Measurements from ENCODE around the gene ATXN7L1. TPM values are rescaled to one million over a fixed set of nuclear protein-coding genes. Genes with fewer than 3 reads are reported as not detected.

ATXN7L1 gene
- total RNA-seq, 2 experiments from 2014 or later: 0.59 TPM; not detected in 1

GRCh38 chr7:105822806-105823205 is 53.6 kb downstream of the ATXN7L1 start:
- Histone ChIP-seq H3K9me3 (ENCODE audit: low read length) (no peaks in the 10 kb centered on the region), H4K20me1 (ENCODE audit: insufficient read depth, low read length) (no peaks in the 10 kb centered on the region), H3K9me2 (ENCODE audit: insufficient read depth, low read length) (no peaks in the 10 kb centered on the region), H3K27ac (ENCODE audit: low read depth, low read length, poor library complexity, severe bottlenecking) (no peak overlapping the region), H3K79me2 (ENCODE audit: insufficient read depth, low read depth, low read length) (no peaks in the 10 kb centered on the region), H2AFZ (ENCODE audit: low read length) (no peak overlapping the region), H3K4me1 (ENCODE audit: insufficient read depth, low read length, poor library complexity, severe bottlenecking) (no peaks in the 10 kb centered on the region), H3K4me2 (ENCODE audit: low read length) (no peak overlapping the region), H3K36me3 (ENCODE audit: insufficient read depth, low read length) (no peaks in the 10 kb centered on the region), H3K4me3 (ENCODE audit: low read depth, low read length, poor library complexity, severe bottlenecking) (no peak overlapping the region)
- BruUV-seq (replicated peaks): no TSS peak
- intact Hi-C loops (cut with micrococcal nuclease; ENCODE audit: unreplicated experiment): no loop called here
- ChIA-PET CTCF (ENCODE audit: unreplicated experiment) (no interaction called here), POLR2A (no interaction called here)
- TF ChIP-seq, protein P1, sequence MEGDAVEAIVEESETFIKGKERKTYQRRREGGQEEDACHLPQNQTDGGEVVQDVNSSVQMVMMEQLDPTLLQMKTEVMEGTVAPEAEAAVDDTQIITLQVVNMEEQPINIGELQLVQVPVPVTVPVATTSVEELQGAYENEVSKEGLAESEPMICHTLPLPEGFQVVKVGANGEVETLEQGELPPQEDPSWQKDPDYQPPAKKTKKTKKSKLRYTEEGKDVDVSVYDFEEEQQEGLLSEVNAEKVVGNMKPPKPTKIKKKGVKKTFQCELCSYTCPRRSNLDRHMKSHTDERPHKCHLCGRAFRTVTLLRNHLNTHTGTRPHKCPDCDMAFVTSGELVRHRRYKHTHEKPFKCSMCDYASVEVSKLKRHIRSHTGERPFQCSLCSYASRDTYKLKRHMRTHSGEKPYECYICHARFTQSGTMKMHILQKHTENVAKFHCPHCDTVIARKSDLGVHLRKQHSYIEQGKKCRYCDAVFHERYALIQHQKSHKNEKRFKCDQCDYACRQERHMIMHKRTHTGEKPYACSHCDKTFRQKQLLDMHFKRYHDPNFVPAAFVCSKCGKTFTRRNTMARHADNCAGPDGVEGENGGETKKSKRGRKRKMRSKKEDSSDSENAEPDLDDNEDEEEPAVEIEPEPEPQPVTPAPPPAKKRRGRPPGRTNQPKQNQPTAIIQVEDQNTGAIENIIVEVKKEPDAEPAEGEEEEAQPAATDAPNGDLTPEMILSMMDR (conservative IDR thresholded peaks at IDR 0.05; ENCODE audit: low read length): no peak
- no peak for TF ChIP-seq EZH2phosphoT487 (IDR thresholded peaks at IDR 0.05; ENCODE audit: borderline replicate concordance, low read depth, low read length)
- DNase-seq (ENCODE audit: low spot score): no peak

DNA sequence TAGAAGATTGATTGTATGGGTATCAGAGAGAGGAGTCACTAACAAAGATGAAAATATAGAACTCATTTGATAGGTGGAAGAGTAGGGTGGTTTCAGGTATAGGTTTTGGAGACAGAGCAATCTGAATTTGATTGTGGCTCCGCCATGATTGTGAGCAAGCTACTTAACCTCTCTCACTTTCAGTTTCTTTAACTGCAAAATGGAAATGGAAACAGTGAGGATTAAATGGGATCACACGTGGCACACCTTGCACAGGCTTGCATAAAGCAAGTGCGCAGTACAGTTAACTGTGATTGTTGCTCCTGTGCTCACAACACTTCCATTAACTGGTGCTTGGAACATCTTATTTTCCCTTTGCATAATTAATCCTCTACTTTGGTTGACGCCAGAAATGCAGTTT is 54.9 kb downstream of the ATXN7L1 start:
- BruUV-seq (replicated peaks): no TSS peak
- Histone ChIP-seq H3K27ac (ENCODE audit: low read depth, low read length, poor library complexity, severe bottlenecking) (no peak overlapping the region), H4K20me1 (ENCODE audit: insufficient read depth, low read length) (no peaks in the 10 kb centered on the region), H3K9me2 (ENCODE audit: insufficient read depth, low read length) (no peaks in the 10 kb centered on the region), H3K4me2 (ENCODE audit: low read length) (no peak overlapping the region), H3K79me2 (ENCODE audit: insufficient read depth, low read depth, low read length) (no peaks in the 10 kb centered on the region), H3K36me3 (ENCODE audit: insufficient read depth, low read length) (no peaks in the 10 kb centered on the region), H3K4me3 (ENCODE audit: low read depth, low read length, poor library complexity, severe bottlenecking) (no peak overlapping the region), H2AFZ (ENCODE audit: low read length) (no peak overlapping the region), H3K4me1 (ENCODE audit: insufficient read depth, low read length, poor library complexity, severe bottlenecking) (no peaks in the 10 kb centered on the region), H3K9me3 (ENCODE audit: low read length) (no peaks in the 10 kb centered on the region)
- intact Hi-C loops (cut with micrococcal nuclease; ENCODE audit: unreplicated experiment): no loop called here
- CTCF ChIA-PET (ENCODE audit: unreplicated experiment): no interaction called here
- TF ChIP-seq, protein P1 (conservative IDR thresholded peaks at IDR 0.05; ENCODE audit: low read length): no peak
- TF ChIP-seq EZH2phosphoT487 (IDR thresholded peaks at IDR 0.05; ENCODE audit: borderline replicate concordance, low read depth, low read length): no peak
- POLR2A ChIA-PET: no interaction called here
- DNase-seq (ENCODE audit: low spot score): no peak

DNA sequence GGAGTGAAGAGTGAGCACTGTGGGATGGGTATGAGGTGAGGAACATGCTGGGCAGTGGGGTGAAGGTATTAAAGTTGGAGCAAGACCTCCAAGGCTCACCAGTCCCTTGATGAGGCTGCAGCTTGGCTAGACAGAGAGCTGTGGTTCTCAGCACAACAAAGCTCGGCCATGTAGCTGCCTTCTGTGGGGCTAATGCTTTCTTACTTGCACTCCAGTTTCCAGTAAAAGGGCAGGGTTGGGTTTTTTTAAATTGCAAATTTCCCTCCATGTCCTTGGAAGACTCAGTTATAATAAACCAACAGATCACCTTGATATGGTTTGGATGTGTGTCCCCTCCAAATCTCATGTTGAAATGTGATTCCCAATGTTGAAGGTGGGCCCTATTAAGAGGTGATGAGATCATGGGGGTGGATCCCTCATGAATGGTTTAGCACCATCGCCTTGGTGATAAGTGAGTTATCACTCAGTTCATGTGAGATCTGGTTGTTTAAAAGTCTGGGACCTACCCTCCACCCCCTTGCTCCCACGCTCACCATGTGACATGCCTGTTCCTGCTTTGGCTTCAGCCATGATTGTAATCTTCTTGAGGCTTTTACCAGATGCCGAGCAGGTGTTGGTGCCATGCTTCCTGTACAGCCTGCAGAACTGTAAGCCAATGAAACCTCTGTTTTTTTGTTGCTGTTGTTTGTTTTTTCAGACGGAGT is 55.9 kb downstream of the ATXN7L1 start:
- intact Hi-C loops (cut with micrococcal nuclease; ENCODE audit: unreplicated experiment): no loop called here
- no peaks in the 10 kb centered on the region for H3K36me3 ChIP-seq (ENCODE audit: insufficient read depth, low read length)
- no peak overlapping the region for H3K4me2 ChIP-seq (ENCODE audit: low read length)
- no peak overlapping the region for H3K27ac ChIP-seq (ENCODE audit: low read depth, low read length, poor library complexity, severe bottlenecking)
- CTCF ChIA-PET (ENCODE audit: unreplicated experiment): no interaction called here
- H3K4me1 ChIP-seq (ENCODE audit: insufficient read depth, low read length, poor library complexity, severe bottlenecking): no peaks in the 10 kb centered on the region
- BruUV-seq (replicated peaks): no TSS peak
- H4K20me1 ChIP-seq (ENCODE audit: insufficient read depth, low read length): no peaks in the 10 kb centered on the region
- no peak overlapping the region for H3K4me3 ChIP-seq (ENCODE audit: low read depth, low read length, poor library complexity, severe bottlenecking)
- H3K9me2 ChIP-seq (ENCODE audit: insufficient read depth, low read length): no peaks in the 10 kb centered on the region
- no peaks in the 10 kb centered on the region for H3K79me2 ChIP-seq (ENCODE audit: insufficient read depth, low read depth, low read length)
- no peaks in the 10 kb centered on the region for H3K9me3 ChIP-seq (ENCODE audit: low read length)
- TF ChIP-seq, protein P1 (conservative IDR thresholded peaks at IDR 0.05; ENCODE audit: low read length): no peak
- no peak for TF ChIP-seq EZH2phosphoT487 (IDR thresholded peaks at IDR 0.05; ENCODE audit: borderline replicate concordance, low read depth, low read length)
- POLR2A ChIA-PET: no interaction called here
- H2AFZ ChIP-seq (ENCODE audit: low read length): no peak overlapping the region
- no peak for DNase-seq (ENCODE audit: low spot score)

All from OCI-LY7 (cell line).